GM12874 (cell line): ENCODE results near the gene PCBP2.

Source experiments
- CTCF ChIP-seq: IDR thresholded peaks from 2 replicates; pipeline ENCODE4 v1.5.1; 2011; ENCODE audit warnings: low read depth, mild to moderate bottlenecking, control low read depth, low read length, moderate library complexity; ENCODE audit not compliant: insufficient read depth

Gene PCBP2

DNA sequence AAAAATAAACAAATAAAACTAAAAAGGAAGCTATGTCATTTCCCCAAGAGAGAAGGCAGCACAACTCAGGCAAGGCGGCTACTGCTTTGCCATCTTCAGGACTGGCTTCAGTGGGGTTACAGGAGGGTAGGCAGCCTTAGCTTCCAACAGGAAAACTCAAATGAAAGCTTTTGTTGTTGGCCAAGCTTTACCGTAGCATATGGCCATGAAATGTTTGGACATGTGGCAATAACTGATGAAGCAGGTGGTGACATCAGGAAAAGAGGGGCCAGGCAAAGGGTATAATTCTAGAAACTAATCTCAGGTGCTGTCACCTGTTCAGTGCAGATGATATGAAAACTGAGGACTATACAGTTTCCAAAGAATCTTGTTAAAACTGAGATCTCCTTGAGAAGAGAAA, 78.2 kb downstream of the PCBP2 start:
- no peak for TF ChIP-seq CTCF
